Stromal cell of bone marrow (primary cell): ENCODE measurements around the gene NLRC3.
"Not testable (repeated sequence)": the region's sequence is repeated elsewhere in the genome, so short reads cannot be mapped to it uniquely, and the experiment has no call there.

Source experiments
- DNase-seq: peaks from one replicate; pipeline ENCODE4 v3.0.0-alpha.2; 2012; ENCODE audit warnings: low read depth

Gene NLRC3

DNA sequence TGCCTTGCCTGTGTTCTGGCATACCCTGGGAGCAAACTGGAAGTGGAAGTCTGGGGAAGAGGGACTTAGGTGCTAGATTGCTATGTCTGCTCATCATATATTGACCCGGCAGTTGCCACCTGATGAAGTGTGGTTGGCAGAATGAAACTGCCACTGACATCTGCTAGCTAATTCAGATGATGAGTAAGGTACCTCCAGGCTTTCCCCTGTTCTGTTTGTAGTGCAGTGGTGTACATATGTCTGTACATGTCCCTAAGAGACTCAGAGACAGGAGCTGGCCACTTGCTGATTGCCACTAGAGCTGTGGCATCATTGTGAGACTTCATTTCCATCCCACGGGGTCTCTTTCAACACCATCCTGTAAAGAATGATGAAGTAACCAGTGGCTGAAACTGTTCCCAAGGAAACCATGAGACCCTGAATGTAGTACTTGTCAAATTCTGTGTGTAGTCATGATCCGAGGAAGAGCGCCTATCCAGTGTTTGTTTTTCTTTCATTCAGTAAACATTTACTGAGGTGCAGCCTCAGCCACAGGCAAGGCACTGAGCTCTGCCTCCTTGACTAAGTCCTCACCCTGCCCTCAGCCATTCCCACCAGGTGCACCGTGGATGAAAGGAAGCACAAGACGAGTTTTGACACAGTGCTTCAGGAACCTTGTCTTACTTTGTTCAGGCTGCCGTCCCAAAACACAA is 63.2 kb downstream of the NLRC3 start:
- no peak for DNase-seq

- no peak for DNase-seq
These were observed 65.7 kb downstream of the NLRC3 start for GRCh38 chr16:3511286-3512180.

DNA sequence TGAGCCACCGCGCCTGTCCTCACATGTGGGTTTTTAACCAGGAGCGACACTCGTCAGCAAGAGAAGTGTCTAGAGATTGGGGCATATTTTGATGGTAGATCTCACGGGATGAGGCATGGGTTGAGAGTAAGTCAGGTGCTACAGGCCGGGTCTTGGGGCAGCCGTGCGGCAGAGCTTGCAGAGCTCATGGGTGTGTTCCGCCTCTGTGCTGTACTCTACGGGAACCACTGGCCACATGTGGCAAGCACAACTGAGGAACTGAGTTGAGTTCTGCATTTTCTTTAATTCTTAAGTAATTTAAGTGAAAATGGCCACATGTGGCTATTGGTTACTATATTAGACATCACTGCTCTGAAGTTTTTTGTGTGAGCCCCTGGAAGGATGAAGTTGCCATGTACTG is 66.8 kb downstream of the NLRC3 start:
- DNase-seq: no peak

DNA sequence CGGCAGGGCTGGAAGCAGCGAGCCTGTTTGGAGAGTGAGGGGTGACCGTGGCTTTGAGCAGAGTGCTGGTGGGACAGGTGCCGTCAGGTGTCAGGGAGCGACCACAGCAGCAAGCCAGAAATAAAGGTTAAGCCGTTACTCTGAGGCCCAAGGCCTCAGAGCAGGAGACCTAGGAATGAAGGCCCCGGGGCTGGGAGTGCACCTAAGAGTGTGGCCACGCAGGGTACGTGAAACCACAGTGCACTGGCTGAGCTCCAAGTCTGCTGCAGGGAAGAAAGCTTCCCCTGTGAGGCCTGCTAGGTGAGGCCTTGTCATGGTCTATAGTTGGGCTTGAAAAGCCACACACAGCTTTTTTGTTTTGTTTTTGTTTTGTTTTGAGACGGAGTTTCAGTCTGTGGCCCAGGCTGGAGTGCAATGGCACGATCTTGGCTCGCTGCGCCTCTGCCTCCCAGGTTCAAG is 67.7 kb downstream of the NLRC3 start:
- DNase-seq: no peak

DNA sequence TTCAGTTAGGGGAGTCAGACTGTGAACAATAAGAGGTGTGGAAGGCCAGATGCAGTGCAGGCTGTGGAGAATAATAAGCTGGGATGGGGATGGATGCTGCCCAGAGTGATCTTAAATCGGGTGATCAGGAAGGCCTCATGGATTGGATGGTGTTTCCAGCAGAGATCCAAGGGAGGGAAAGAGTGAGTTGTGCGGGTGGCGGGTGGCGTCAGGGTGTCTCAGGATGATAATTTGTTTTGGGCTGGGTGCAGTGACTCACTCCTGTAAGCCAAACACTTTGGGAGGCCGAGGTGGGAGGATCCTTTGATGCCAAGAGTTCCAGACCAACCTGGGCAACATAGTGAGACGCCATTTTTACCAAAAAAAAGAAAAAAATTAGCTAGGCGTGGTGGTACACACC is 68.5 kb downstream of the NLRC3 start:
- DNase-seq: no peak

GRCh38 chr16:3503523-3503922 is 73.7 kb downstream of the NLRC3 start:
- DNase-seq: no peak

GRCh38 chr16:3501783-3502400 is 75.3 kb downstream of the NLRC3 start:
- no peak for DNase-seq

DNA sequence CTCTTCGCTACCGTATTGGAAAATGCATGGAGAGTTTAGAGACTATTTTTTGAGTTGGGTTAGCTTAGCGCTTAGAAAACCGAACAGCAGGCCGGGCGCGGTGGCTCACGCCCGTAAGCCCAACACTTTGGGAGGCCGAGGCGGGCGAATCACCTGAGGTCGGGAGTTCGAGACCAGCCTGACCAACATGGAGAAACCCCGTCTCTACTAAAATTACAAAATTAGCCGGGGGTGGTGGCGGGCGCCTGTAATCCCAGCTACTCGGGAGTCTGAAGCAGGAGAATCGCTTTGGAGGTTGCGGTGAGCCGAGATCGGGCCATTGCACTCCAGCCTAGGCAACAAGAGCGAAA is 75.8 kb downstream of the NLRC3 start:
- DNase-seq: not testable (repeated sequence)

GRCh38 chr16:3498988-3499387 is 78.2 kb downstream of the NLRC3 start:
- no peak for DNase-seq

- no peak for DNase-seq
These were observed 79.4 kb downstream of the NLRC3 start for GRCh38 chr16:3497771-3498170.

DNA sequence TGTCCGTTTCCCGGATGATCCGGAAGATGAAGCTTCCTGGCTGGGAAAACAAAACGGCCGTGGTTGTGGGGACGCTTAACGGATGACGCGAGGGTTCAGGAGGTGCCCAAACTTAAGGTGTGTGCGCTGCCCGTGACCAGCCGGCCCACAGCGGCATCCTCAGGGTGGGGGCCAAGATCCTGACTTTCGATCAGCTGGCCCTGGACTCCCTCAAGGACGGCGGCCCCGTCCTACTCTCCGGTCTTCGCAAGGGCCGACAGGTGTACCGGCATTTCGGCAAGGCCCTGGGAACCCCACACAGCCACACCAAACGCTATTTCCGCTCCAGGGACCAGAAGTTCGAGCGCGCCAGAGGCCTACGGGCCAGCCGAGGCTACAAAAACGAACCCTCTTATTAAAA is 80.8 kb downstream of the NLRC3 start:
- no peak for DNase-seq

- no peak for DNase-seq
These were observed 82.0 kb downstream of the NLRC3 start, which contains the start of gene C16orf90 for GRCh38 chr16:3495176-3495575. TSS of gene C16orf90 (minus strand) at chr16:3495489. CDS start at chr16:3495421, 68 bp downstream.

DNA sequence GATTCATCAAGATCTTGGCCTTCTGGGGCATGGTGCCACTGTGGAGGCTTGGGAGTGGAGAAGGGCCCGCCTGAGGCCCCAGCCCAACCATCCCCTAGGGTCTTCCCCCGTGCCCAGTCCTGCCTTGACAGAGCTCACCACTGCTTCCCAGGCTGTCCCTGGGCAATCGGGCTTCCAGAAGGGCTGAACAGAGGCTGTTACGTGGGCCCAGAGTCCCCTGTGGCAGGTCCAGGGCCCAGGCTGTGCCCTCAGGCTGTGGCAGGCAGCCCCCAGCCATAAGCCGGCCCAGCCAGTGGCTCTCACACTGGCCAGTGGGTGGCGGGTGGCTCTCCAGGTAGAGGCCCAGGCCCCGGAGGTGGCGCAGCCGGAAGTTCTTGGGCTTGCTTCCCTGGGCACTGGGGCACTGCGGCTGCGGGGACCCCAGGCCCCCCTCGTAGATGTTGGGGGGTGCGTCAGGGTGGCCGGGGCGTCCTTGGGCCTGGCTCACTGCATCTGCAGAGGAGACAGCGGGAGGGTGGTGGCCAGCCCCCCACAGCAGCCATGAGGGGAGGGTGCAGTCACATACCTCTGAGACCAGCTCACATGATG is 82.7 kb downstream of the NLRC3 start:
- DNase-seq: no peak

DNA sequence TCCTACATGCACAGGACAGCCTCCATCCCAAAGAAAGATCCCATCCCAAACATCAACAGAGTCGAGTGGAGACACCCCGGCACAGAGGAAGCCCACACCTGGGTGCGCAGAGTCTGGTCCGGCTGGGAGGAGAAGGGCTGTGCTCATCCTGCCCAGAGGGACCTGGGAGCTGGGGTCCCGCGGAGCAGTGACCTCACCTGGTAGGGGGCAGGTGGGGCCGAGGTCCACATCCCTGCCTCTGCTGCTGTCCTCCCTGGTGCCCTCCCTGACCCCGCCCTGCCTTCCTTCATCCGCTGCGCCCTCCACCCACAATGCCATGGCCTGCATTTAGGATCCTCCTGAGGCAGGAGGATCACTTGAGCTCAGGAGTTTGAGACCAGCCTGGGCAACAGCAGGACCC is 84.8 kb downstream of the NLRC3 start:
- no peak for DNase-seq

DNA sequence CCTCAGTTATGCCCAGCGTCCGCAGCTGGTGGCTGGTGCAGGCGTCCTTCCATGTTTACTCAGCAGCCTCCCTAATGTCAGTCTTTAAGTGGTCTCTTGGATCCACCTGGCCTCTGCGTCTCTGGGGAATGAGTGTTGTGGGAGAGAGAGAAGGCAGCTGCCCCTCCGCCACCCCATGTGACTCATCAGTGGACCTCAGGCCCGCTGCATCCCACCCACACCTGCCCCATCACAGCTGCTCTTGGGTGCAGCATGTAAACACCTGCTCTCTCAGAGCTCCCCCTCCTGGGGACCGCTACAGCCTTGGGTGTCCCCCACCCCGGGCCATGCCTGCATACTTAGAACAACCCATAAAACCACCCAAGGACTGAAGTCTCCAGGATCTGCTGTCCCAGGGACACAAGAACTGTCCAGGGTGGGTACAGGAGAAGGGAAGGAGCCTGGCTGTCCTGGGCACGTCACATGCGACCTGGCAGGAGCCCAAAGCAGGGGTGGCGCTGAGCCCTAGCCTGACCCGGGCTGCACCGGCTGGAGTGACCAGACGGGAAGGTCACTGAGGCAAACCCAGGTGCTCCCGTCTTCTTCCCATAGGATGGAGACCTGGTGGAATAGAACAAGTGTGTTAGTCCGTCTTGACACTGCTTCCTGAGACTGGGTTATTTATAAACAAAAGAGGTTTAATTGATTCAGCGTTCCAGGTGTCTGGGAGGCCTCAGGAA is 86.1 kb downstream of the NLRC3 start:
- DNase-seq: no peak
